Measurements from ENCODE around the gene A3GALT2. TPM values are rescaled to one million over a fixed set of nuclear protein-coding genes. Genes with fewer than 3 reads are reported as not detected.

A3GALT2 gene
- total RNA-seq, 1 donor from 2014 or later: 0.29 TPM

- Mint-ChIP-seq H3K9me3 (ENCODE audit: low read depth) (no peaks in the 10 kb centered on the region), H3K27me3 (no peaks in the 10 kb centered on the region), H3K27ac (no peak overlapping the region), H3K36me3 (ENCODE audit: insufficient read depth) (peaks cover 12% of the 10 kb centered on the region), H3K4me1 (ENCODE audit: low read depth) (peaks cover 40% of the 10 kb centered on the region), H3K4me3 (ENCODE audit: low read depth) (no peak overlapping the region)
- no peak for DNase-seq (ENCODE audit: low spot score, unreplicated experiment)
- no peak for TF ChIP-seq CTCF (IDR thresholded peaks at IDR 0.05; ENCODE audit: unreplicated experiment)
Measured at GRCh38 chr1:33358114-33358794, 37.4 kb upstream of the A3GALT2 start.

- Mint-ChIP-seq H3K27me3 (no peaks in the 10 kb centered on the region), H3K36me3 (ENCODE audit: insufficient read depth) (peaks cover 12% of the 10 kb centered on the region), H3K9me3 (ENCODE audit: low read depth) (no peaks in the 10 kb centered on the region), H3K4me3 (ENCODE audit: low read depth) (no peak overlapping the region), H3K4me1 (ENCODE audit: low read depth) (peaks cover 29% of the 10 kb centered on the region), H3K27ac (peak overlapping the region; percentile 30)
- TF ChIP-seq CTCF (IDR thresholded peaks at IDR 0.05; ENCODE audit: unreplicated experiment): no peak
- no peak for DNase-seq (ENCODE audit: low spot score, unreplicated experiment)
Measured at GRCh38 chr1:33357099-33357498, 36.2 kb upstream of the A3GALT2 start.

GRCh38 chr1:33354707-33355316 lies 33.9 kb upstream of the A3GALT2 start:
- Mint-ChIP-seq H3K27me3 (no peaks in the 10 kb centered on the region), H3K4me1 (ENCODE audit: low read depth) (peaks cover 29% of the 10 kb centered on the region), H3K9me3 (ENCODE audit: low read depth) (no peaks in the 10 kb centered on the region), H3K4me3 (ENCODE audit: low read depth) (no peak overlapping the region), H3K36me3 (ENCODE audit: insufficient read depth) (peaks cover 12% of the 10 kb centered on the region), H3K27ac (no peak overlapping the region)
- DNase-seq (ENCODE audit: low spot score, unreplicated experiment): no peak
- TF ChIP-seq CTCF (IDR thresholded peaks at IDR 0.05; ENCODE audit: unreplicated experiment): no peak

GRCh38 chr1:33353531-33353930 lies 32.6 kb upstream of the A3GALT2 start:
- TF ChIP-seq CTCF (IDR thresholded peaks at IDR 0.05; ENCODE audit: unreplicated experiment): no peak
- DNase-seq (ENCODE audit: low spot score, unreplicated experiment): no peak
- no peak overlapping the region for H3K4me3 Mint-ChIP-seq (ENCODE audit: low read depth)
- no peaks in the 10 kb centered on the region for H3K27me3 Mint-ChIP-seq
- no peaks in the 10 kb centered on the region for H3K9me3 Mint-ChIP-seq (ENCODE audit: low read depth)
- H3K27ac Mint-ChIP-seq: no peak overlapping the region
- H3K4me1 Mint-ChIP-seq (ENCODE audit: low read depth): peaks cover 30% of the 10 kb centered on the region
- H3K36me3 Mint-ChIP-seq (ENCODE audit: insufficient read depth): peaks cover 8% of the 10 kb centered on the region

GRCh38 chr1:33351281-33351660 lies 30.4 kb upstream of the A3GALT2 start:
- Mint-ChIP-seq H3K36me3 (ENCODE audit: insufficient read depth) (peaks cover 2% of the 10 kb centered on the region), H3K4me1 (ENCODE audit: low read depth) (peaks cover 39% of the 10 kb centered on the region), H3K27ac (no peak overlapping the region), H3K27me3 (no peaks in the 10 kb centered on the region), H3K4me3 (ENCODE audit: low read depth) (peak overlapping the region; percentile 58), H3K9me3 (ENCODE audit: low read depth) (no peaks in the 10 kb centered on the region)
- TF ChIP-seq CTCF (IDR thresholded peaks at IDR 0.05; ENCODE audit: unreplicated experiment): no peak
- DNase-seq (ENCODE audit: low spot score, unreplicated experiment): no peak
